ENCODE measurements around the gene DPAGT1.

Gene DPAGT1

GRCh38 chr11:119087747-119088241 is 13.9 kb downstream of the DPAGT1 start:
- TF ChIP-seq, protein P1, sequence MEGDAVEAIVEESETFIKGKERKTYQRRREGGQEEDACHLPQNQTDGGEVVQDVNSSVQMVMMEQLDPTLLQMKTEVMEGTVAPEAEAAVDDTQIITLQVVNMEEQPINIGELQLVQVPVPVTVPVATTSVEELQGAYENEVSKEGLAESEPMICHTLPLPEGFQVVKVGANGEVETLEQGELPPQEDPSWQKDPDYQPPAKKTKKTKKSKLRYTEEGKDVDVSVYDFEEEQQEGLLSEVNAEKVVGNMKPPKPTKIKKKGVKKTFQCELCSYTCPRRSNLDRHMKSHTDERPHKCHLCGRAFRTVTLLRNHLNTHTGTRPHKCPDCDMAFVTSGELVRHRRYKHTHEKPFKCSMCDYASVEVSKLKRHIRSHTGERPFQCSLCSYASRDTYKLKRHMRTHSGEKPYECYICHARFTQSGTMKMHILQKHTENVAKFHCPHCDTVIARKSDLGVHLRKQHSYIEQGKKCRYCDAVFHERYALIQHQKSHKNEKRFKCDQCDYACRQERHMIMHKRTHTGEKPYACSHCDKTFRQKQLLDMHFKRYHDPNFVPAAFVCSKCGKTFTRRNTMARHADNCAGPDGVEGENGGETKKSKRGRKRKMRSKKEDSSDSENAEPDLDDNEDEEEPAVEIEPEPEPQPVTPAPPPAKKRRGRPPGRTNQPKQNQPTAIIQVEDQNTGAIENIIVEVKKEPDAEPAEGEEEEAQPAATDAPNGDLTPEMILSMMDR (IDR thresholded peaks at IDR 0.05; ENCODE audit: low read length, missing control alignments) = no peak

DNA sequence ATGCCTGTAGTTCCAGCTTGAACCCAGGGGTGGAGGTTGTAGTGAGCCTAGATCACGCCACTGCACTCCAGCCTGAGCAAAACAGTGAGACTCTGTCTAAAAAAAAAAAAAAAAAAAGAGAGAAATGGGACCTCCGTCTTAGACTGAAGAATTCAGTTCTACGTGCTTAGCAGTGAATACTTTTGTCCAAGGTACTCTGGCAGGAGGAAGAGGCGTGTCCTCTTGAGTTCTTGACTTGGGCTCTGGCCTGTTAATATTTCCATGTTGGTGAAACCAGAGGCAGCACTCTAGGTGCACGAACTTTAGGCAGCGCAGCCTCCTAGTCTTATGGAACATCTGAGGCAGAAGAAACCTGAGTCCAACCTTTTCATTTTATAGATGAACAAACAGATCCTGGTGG is 14.5 kb downstream of the DPAGT1 start:
- H3K4me3 ChIP-seq (replicated peaks; ENCODE audit: low read depth, low read length) = no peak overlapping the region

More at GRCh38 chr11:119087747-119088241, 13.9 kb downstream of the DPAGT1 start:
- DNase-seq (ENCODE audit: low read depth) = no peak
- H3K4me3 ChIP-seq (replicated peaks; ENCODE audit: low read depth, low read length) = no peak overlapping the region

GRCh38 chr11:119085437-119085847 is 16.2 kb downstream of the DPAGT1 start:
- no peak for DNase-seq (ENCODE audit: low read depth)
- H3K4me3 ChIP-seq (replicated peaks; ENCODE audit: low read depth, low read length) = peak overlapping the region; percentile 93
- TF ChIP-seq, protein P1 (IDR thresholded peaks at IDR 0.05; ENCODE audit: low read length, missing control alignments) = no peak

More for the DNA sequence above, 14.5 kb downstream of the DPAGT1 start:
- TF ChIP-seq, protein P1 (IDR thresholded peaks at IDR 0.05; ENCODE audit: low read length, missing control alignments) = no peak
- no peak for DNase-seq (ENCODE audit: low read depth)

GRCh38 chr11:119084663-119085436 is 16.8 kb downstream of the DPAGT1 start, which contains the start of gene HMBS:
Gene HMBS, plus strand, starts transcription at chr11:119084881. Its CDS starts 153 bp downstream, at chr11:119085034.
- TF ChIP-seq, protein P1 (IDR thresholded peaks at IDR 0.05; ENCODE audit: low read length, missing control alignments) = no peak
- DNase-seq (ENCODE audit: low read depth) = peak; percentile 96
- H3K4me3 ChIP-seq (replicated peaks; ENCODE audit: low read depth, low read length) = peak within 1 kb of the TSS; percentile 93

DNA sequence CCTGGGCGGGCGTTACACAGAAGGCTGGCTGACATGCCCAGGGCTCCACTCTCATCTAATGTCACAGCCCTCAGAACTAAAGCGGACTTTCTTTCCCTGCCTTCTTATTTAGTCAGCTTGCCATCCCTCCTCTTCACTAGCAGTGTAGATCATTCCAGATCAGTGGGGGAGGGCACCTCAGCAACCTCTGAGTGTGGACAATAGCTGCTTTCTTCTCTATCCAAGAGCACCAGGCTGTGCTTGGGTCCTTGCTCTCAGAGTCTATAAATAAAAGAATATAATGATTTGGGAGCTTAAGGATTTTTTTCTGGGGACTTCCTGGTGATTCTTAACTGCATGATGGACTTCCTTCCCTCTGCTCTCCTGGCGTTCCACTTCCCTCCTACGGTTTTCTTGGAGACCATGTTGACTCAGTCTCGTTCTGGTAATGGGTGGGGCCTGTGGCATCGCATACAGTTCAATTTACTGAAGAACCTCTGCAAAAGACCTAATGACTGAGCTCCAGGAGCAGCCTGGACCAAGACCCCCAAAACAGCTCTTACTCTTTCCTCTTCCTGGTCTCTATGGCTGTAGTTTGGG is 19.9 kb downstream of the DPAGT1 start:
- no peak overlapping the region for H3K4me3 ChIP-seq (replicated peaks; ENCODE audit: low read depth, low read length)
- TF ChIP-seq, protein P1 (IDR thresholded peaks at IDR 0.05; ENCODE audit: low read length, missing control alignments) = no peak
- DNase-seq (ENCODE audit: low read depth) = no peak

DNA sequence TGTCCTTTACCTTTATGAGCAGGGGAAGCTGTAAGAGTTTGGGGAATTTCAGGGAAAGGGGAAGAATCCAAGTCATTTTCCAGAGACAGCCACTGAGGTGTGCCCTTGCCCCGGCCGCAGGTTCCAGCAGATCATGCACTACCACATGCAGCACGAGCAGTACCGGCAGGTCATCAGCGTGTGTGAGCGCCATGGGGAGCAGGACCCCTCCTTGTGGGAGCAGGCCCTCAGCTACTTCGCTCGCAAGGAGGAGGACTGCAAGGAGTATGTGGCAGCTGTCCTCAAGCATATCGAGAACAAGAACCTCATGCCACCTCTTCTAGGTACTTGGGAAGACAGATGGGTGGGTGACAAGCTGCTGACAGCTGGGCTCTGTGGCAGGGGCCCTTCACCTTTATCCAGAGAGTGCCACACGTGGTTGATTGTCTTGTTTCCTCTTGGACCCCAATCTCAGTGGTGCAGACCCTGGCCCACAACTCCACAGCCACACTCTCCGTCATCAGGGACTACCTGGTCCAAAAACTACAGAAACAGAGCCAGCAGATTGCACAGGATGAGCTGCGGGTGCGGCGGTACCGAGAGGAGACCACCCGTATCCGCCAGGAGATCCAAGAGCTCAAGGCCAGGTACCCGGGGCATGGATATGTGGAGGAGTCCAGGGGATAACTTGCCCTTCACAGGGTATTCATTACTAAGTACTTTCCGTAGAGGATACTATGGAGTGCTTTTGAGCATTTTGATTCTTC is 22.8 kb downstream of the DPAGT1 start:
- H3K4me3 ChIP-seq (replicated peaks; ENCODE audit: low read depth, low read length) = no peak overlapping the region
- no peak for DNase-seq (ENCODE audit: low read depth)
- TF ChIP-seq, protein P1 (IDR thresholded peaks at IDR 0.05; ENCODE audit: low read length, missing control alignments) = no peak
